OCI-LY7 (cell line): ENCODE measurements around the gene PPP1R9A.

ENCODE experiments used
- EZH2phosphoT487 ChIP-seq: fragments of 200-600 bp; sonication (generic); IDR thresholded peaks from 2 replicates; pipeline ENCODE4 v1.6.1; 2018; ENCODE audit warnings: low read depth, borderline replicate concordance, mild to moderate bottlenecking, mixed run types, antibody characterized with exemption, low read length, moderate library complexity, mixed read lengths
- TF ChIP-seq, protein P1 (sequence below): fragments of 200-600 bp; sonication (generic); conservative IDR thresholded peaks from 2 replicates; pipeline ENCODE4 v1.5.1; 2014; ENCODE audit warnings: mild to moderate bottlenecking, antibody characterized with exemption, low read length, moderate library complexity, mixed read lengths

DNA sequence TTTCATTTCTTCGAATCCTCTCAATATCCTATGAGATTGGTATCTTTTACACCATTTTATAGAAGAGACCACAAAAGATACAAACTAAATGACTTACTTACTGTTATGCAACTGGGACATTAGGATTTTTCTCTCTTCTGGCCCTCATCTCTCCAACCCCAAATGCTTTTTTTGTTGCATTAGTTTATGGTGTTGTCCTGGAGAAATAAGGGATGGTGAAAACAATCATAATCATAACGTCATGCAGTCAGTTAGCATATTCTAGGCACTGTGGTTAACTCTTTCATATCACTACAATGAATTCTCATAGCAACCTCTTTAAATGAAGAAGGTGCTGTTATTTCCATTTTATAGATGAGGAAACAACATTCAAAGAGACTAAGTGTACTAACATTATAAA is 312.3 kb downstream of the PPP1R9A start:
- TF ChIP-seq, protein P1, sequence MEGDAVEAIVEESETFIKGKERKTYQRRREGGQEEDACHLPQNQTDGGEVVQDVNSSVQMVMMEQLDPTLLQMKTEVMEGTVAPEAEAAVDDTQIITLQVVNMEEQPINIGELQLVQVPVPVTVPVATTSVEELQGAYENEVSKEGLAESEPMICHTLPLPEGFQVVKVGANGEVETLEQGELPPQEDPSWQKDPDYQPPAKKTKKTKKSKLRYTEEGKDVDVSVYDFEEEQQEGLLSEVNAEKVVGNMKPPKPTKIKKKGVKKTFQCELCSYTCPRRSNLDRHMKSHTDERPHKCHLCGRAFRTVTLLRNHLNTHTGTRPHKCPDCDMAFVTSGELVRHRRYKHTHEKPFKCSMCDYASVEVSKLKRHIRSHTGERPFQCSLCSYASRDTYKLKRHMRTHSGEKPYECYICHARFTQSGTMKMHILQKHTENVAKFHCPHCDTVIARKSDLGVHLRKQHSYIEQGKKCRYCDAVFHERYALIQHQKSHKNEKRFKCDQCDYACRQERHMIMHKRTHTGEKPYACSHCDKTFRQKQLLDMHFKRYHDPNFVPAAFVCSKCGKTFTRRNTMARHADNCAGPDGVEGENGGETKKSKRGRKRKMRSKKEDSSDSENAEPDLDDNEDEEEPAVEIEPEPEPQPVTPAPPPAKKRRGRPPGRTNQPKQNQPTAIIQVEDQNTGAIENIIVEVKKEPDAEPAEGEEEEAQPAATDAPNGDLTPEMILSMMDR: no peak
- no peak for TF ChIP-seq EZH2phosphoT487
